ENCODE results near the gene CALD1.

The CALD1 gene

DNA sequence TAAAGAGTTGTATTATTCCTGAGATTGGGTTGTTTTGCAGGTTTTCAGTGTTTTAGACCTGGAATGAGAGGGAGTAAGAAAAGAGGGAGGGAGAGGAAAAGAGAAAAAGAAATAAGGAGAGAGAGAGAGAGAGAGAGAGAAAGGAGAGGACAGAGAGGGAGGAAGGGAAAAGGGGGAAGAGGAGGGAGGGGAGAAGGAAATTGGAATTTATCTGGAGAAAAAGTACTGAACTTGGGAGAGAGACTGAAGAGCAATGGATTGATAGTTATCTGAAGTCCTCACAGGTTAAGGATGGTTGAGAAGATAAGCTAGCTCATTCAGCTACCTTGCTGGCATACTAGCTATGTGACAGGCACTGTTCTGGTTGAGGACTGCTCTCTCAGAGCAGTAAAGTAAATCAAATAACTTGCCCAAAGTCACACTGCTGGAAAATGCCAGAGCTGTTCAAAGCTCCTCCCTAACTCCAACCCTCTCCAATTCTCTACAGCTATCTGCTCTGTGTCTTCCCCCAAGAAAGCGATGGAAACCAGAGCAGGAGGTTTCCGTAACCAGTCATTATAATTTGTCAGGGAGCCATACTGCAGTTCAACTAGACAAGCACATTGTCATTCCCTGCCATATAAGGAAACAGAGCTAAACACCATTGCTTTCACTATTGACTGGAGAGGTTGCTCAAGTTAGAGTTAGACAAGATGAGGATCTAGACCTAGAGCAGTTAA is 10.7 kb downstream of the CALD1 start:
- no peaks in the 10 kb centered on the region for H3K79me2 ChIP-seq (ENCODE audit: control insufficient read depth, low read length)
- H3K27me3 ChIP-seq (ENCODE audit: control insufficient read depth, low read length), result no peaks in the 10 kb centered on the region
- H3K36me3 ChIP-seq (ENCODE audit: control insufficient read depth, low read length), result no peaks in the 10 kb centered on the region
- H3K4me3 ChIP-seq (ENCODE audit: low read length), result no peak overlapping the region
- no peaks in the 10 kb centered on the region for H4K20me1 ChIP-seq (ENCODE audit: control insufficient read depth, insufficient read depth, low read depth, low read length)
- TF ChIP-seq EZH2phosphoT487 (IDR thresholded peaks at IDR 0.05; ENCODE audit: borderline replicate concordance, low read length), result no peak
- no peak for TF ChIP-seq CTCF (IDR thresholded peaks at IDR 0.05; ENCODE audit: low read depth, low read length, poor library complexity, severe bottlenecking)
- H3K9me2 ChIP-seq (replicated peaks; ENCODE audit: control insufficient read depth, low read length), result no peaks in the 10 kb centered on the region
- no peak overlapping the region for H3K27ac ChIP-seq (ENCODE audit: low read depth, low read length)
- peaks cover 3% of the 10 kb centered on the region; the same call in 1 of the 2 replicates for H3K4me1 ChIP-seq (ENCODE audit: control insufficient read depth, low read length)
- no peak overlapping the region for H3K4me2 ChIP-seq (ENCODE audit: low read length)
- no peaks in the 10 kb centered on the region for H3F3A ChIP-seq (ENCODE audit: control insufficient read depth, insufficient read depth)
- 0 out of 2 replicates have a peak, but pooled peaks cover 3% of the 10 kb centered on the region for H3K9me3 ChIP-seq (ENCODE audit: control insufficient read depth, insufficient read depth, low read length)

DNA sequence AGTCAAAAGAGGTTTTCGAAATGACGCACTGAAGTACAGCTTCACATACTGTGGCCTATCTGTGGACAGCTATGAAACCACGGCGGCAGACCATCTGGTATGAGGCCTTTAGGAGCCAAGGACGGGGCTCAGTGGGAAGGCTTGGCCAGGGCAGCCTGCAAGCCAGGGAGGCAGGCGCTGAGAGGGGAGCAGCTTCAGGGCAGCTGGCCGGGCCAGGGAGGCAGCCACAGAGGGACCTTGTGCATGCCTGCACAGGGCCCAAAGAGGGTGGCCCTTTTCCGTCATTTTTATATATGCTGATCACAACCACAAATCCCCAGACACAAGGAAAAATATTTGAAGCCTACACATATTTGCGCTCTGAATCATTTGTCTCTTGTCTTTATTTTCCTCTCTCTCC is 13.5 kb downstream of the CALD1 start:
- H3K79me2 ChIP-seq (ENCODE audit: control insufficient read depth, low read length), result no peaks in the 10 kb centered on the region
- 0 out of 2 replicates have a peak, but pooled peaks cover 3% of the 10 kb centered on the region for H3K9me3 ChIP-seq (ENCODE audit: control insufficient read depth, insufficient read depth, low read length)
- H3K4me2 ChIP-seq (ENCODE audit: low read length), result no peak overlapping the region
- H3F3A ChIP-seq (ENCODE audit: control insufficient read depth, insufficient read depth), result no peaks in the 10 kb centered on the region
- no peak overlapping the region for H3K4me3 ChIP-seq (ENCODE audit: low read length)
- no peaks in the 10 kb centered on the region for H3K36me3 ChIP-seq (ENCODE audit: control insufficient read depth, low read length)
- no peaks in the 10 kb centered on the region for H3K4me1 ChIP-seq (ENCODE audit: control insufficient read depth, low read length)
- H4K20me1 ChIP-seq (ENCODE audit: control insufficient read depth, insufficient read depth, low read depth, low read length), result no peaks in the 10 kb centered on the region
- no peak overlapping the region for H3K27ac ChIP-seq (ENCODE audit: low read depth, low read length)
- H3K9me2 ChIP-seq (replicated peaks; ENCODE audit: control insufficient read depth, low read length), result no peaks in the 10 kb centered on the region
- H3K27me3 ChIP-seq (ENCODE audit: control insufficient read depth, low read length), result no peaks in the 10 kb centered on the region
- TF ChIP-seq EZH2phosphoT487 (IDR thresholded peaks at IDR 0.05; ENCODE audit: borderline replicate concordance, low read length), result no peak
- TF ChIP-seq CTCF (IDR thresholded peaks at IDR 0.05; ENCODE audit: low read depth, low read length, poor library complexity, severe bottlenecking), result no peak

- Histone ChIP-seq H3K4me2 (ENCODE audit: low read length) (no peak overlapping the region), H3K4me1 (ENCODE audit: control insufficient read depth, low read length) (peaks cover 22% of the 10 kb centered on the region), H3K9me3 (ENCODE audit: control insufficient read depth, insufficient read depth, low read length) (0 out of 2 replicates have a peak, but pooled peaks cover 3% of the 10 kb centered on the region), H4K20me1 (ENCODE audit: control insufficient read depth, insufficient read depth, low read depth, low read length) (no peaks in the 10 kb centered on the region), H3K9me2 (replicated peaks; ENCODE audit: control insufficient read depth, low read length) (no peaks in the 10 kb centered on the region), H3K27me3 (ENCODE audit: control insufficient read depth, low read length) (no peaks in the 10 kb centered on the region), H3K27ac (ENCODE audit: low read depth, low read length) (no peak overlapping the region), H3F3A (ENCODE audit: control insufficient read depth, insufficient read depth) (no peaks in the 10 kb centered on the region), H3K36me3 (ENCODE audit: control insufficient read depth, low read length) (no peaks in the 10 kb centered on the region), H3K79me2 (ENCODE audit: control insufficient read depth, low read length) (no peaks in the 10 kb centered on the region), H3K4me3 (ENCODE audit: low read length) (no peak overlapping the region)
- TF ChIP-seq CTCF (IDR thresholded peaks at IDR 0.05; ENCODE audit: low read depth, low read length, poor library complexity, severe bottlenecking) (no peak), EZH2phosphoT487 (IDR thresholded peaks at IDR 0.05; ENCODE audit: borderline replicate concordance, low read length) (no peak)
Observed at GRCh38 chr7:134795231-134795630, 15.8 kb downstream of the CALD1 start.
